Measurements from ENCODE around the gene POLR3H.

Gene POLR3H

GRCh38 chr22:41478891-41479521 is 65.3 kb downstream of the POLR3H start:
- Histone ChIP-seq H3K27me3 (ENCODE audit: insufficient read depth, low read depth, severe bottlenecking) (no peaks in the 10 kb centered on the region), H3K9me3 (ENCODE audit: severe bottlenecking) (no peaks in the 10 kb centered on the region), H3K4me3 (ENCODE audit: low read depth, low read length) (no peak overlapping the region), H3K27ac (peak overlapping the region; percentile 36; the same call in 1 of the 2 replicates), H3K36me3 (no peaks in the 10 kb centered on the region)
- DNase-seq = peak; percentile 39
- no peak for TF ChIP-seq CTCF (IDR thresholded peaks at IDR 0.05; ENCODE audit: low read depth, low read length)

GRCh38 chr22:41478473-41478872 is 65.8 kb downstream of the POLR3H start:
- H3K4me3 ChIP-seq (ENCODE audit: low read depth, low read length) = no peak overlapping the region
- no peak for DNase-seq
- no peaks in the 10 kb centered on the region for H3K36me3 ChIP-seq
- H3K9me3 ChIP-seq (ENCODE audit: severe bottlenecking) = no peaks in the 10 kb centered on the region
- TF ChIP-seq CTCF (IDR thresholded peaks at IDR 0.05; ENCODE audit: low read depth, low read length) = no peak
- H3K27me3 ChIP-seq (ENCODE audit: insufficient read depth, low read depth, severe bottlenecking) = no peaks in the 10 kb centered on the region
- no peak overlapping the region for H3K27ac ChIP-seq

Data from WERI-Rb-1 (cell line).